MV-4-11 (cell line): ENCODE measurements around the gene HEPHL1.
A peak's percentile ranks its signal among the peaks of the same experiment; 100 is the strongest.

Experiments used
- DNase-seq: peaks from one replicate; lab custom pipeline; 2025; lab: John Stamatoyannopoulos, UW

The HEPHL1 gene

GRCh38 chr11:94018721-94019120, 2.4 kb upstream of the HEPHL1 start:
- DNase-seq = no peak

- no peak for DNase-seq
Measured at GRCh38 chr11:94023856-94024255, 2.7 kb downstream of the HEPHL1 start.

GRCh38 chr11:94024547-94024946, 3.4 kb downstream of the HEPHL1 start:
- no peak for DNase-seq

GRCh38 chr11:94025690-94026394, 4.7 kb downstream of the HEPHL1 start:
- DNase-seq = no peak

GRCh38 chr11:94027210-94027609, 6.1 kb downstream of the HEPHL1 start:
- DNase-seq = no peak

GRCh38 chr11:94028436-94028835, 7.3 kb downstream of the HEPHL1 start:
- no peak for DNase-seq

GRCh38 chr11:94030059-94030458, 8.9 kb downstream of the HEPHL1 start:
- peak; percentile 29 for DNase-seq

GRCh38 chr11:94031625-94032024, 10.5 kb downstream of the HEPHL1 start:
- DNase-seq = no peak

GRCh38 chr11:94032066-94032465, 10.9 kb downstream of the HEPHL1 start:
- DNase-seq = no peak

GRCh38 chr11:94032725-94033124, 11.6 kb downstream of the HEPHL1 start:
- DNase-seq = no peak

GRCh38 chr11:94034207-94034606, 13.1 kb downstream of the HEPHL1 start:
- no peak for DNase-seq

- no peak for DNase-seq
Measured at GRCh38 chr11:94036096-94036495, 14.9 kb downstream of the HEPHL1 start.

GRCh38 chr11:94043241-94043640, 22.1 kb downstream of the HEPHL1 start:
- no peak for DNase-seq

- DNase-seq = no peak
Measured at GRCh38 chr11:94046796-94047195, 25.6 kb downstream of the HEPHL1 start.

- no peak for DNase-seq
Measured at GRCh38 chr11:94048032-94048709, 27.0 kb downstream of the HEPHL1 start.

GRCh38 chr11:94049351-94049750, 28.2 kb downstream of the HEPHL1 start:
- DNase-seq = no peak

GRCh38 chr11:94058630-94059029, 37.5 kb downstream of the HEPHL1 start:
- no peak for DNase-seq

- no peak for DNase-seq
Measured at GRCh38 chr11:94059065-94059464, 37.9 kb downstream of the HEPHL1 start.

- DNase-seq = no peak
Measured at GRCh38 chr11:94060401-94060800, 39.2 kb downstream of the HEPHL1 start.

- DNase-seq = no peak
Measured at GRCh38 chr11:94062360-94062759, 41.2 kb downstream of the HEPHL1 start.

GRCh38 chr11:94066901-94067429, 45.8 kb downstream of the HEPHL1 start:
- no peak for DNase-seq

- no peak for DNase-seq
Measured at GRCh38 chr11:94068764-94069163, 47.6 kb downstream of the HEPHL1 start.

GRCh38 chr11:94077552-94078293, 56.6 kb downstream of the HEPHL1 start:
- DNase-seq = no peak
